Caco-2 (cell line): ENCODE measurements around the gene ATF2. TPM values are rescaled to one million over a fixed set of nuclear protein-coding genes. Genes with fewer than 3 reads are reported as not detected.

Experiments used
- BruUV-seq: library from RNA; stranded (reverse); fragments of 400-500 nt; replicated peaks from 2 replicates; lab custom pipeline; 2021; lab: Mats Ljungman, UMichigan
- CTCF ChIA-PET: fragments of 300-600 bp; sonication (Branson Sonifier 250); formaldehyde crosslinking; loops from one replicate; lab custom pipeline; 2022; ENCODE audit warnings: antibody characterized with exemption; lab: Charles Lee
- POLR2A ChIA-PET: fragments of 300-600 bp; sonication (Branson Sonifier 250); formaldehyde crosslinking; loops from one replicate; lab custom pipeline; 2022; ENCODE audit warnings: antibody characterized with exemption; lab: Charles Lee
- DNase-seq, 2 experiments: peaks; one replicate each; pipeline versions ENCODE4 v3.0.0 to v3.0.0-alpha.2; 2020 to 2022
- H3K27me3 ChIP-seq: replicated peaks from 2 replicates; pipeline ENCODE4 v1.6.0; 2011; ENCODE audit warnings: low read length; ENCODE audit not compliant: control insufficient read depth, insufficient read depth
- H3K36me3 ChIP-seq: 2 replicates; pipeline ENCODE4 v1.5.1; 2011; ENCODE audit warnings: low read length; ENCODE audit not compliant: control insufficient read depth, insufficient read depth
- H3K4me1 ChIP-seq: fragments of 250-450 bp; sonication (Bioruptor Pico); 2 replicates; pipeline ENCODE4 v1.5.1; 2020; ENCODE audit warnings: mild to moderate bottlenecking
- H3K4me3 ChIP-seq: 2 replicates; pipeline ENCODE4 v1.5.1; 2011; ENCODE audit warnings: low read depth, mild to moderate bottlenecking, control low read depth, low read length
- H3K9me3 ChIP-seq: fragments of 250-450 bp; sonication (Bioruptor Pico); 2 replicates; pipeline ENCODE4 v1.5.1; 2020; ENCODE audit warnings: mild to moderate bottlenecking, moderate library complexity
- H3K27ac Mint-ChIP-seq: one replicate; pipeline ENCODE4 v1.8.0; 2022; ENCODE audit warnings: mixed read lengths; ENCODE audit not compliant: unreplicated experiment
- H3K27me3 Mint-ChIP-seq: one replicate; pipeline ENCODE4 v1.8.0; 2022; ENCODE audit warnings: mixed read lengths; ENCODE audit not compliant: insufficient read depth, unreplicated experiment
- H3K36me3 Mint-ChIP-seq: one replicate; pipeline ENCODE4 v1.8.0; 2022; ENCODE audit warnings: mild to moderate bottlenecking, mixed read lengths; ENCODE audit not compliant: insufficient read depth, unreplicated experiment
- H3K4me1 Mint-ChIP-seq: one replicate; pipeline ENCODE4 v1.8.0; 2022; ENCODE audit warnings: low read depth, mixed read lengths; ENCODE audit not compliant: unreplicated experiment
- H3K4me3 Mint-ChIP-seq: one replicate; pipeline ENCODE4 v1.8.0; 2022; ENCODE audit warnings: mild to moderate bottlenecking, moderate library complexity, mixed read lengths; ENCODE audit not compliant: unreplicated experiment
- H3K9me3 Mint-ChIP-seq: one replicate; pipeline ENCODE4 v1.8.0; 2022; ENCODE audit warnings: mixed read lengths; ENCODE audit not compliant: unreplicated experiment
- CTCF ChIP-seq, 2 experiments: fragments of 200-600 bp in 1 of 2; IDR thresholded peaks; 1 replicate in 1 of 2; 2 replicates in 1 of 2; pipeline versions ENCODE4 v1.5.1 to v1.8.0; 2011 to 2022; ENCODE audit warnings: antibody characterized with exemption in 1 of 2, control low read depth in 1 of 2, inconsistent platforms in 1 of 2, low read depth in 1 of 2, low read length in 1 of 2, mild to moderate bottlenecking in 1 of 2, moderate library complexity in 1 of 2; ENCODE audit not compliant: insufficient read depth in 1 of 2, severe bottlenecking in 1 of 2, unreplicated experiment in 1 of 2
- intact Hi-C: fragments of 100-400 bp; cut with micrococcal nuclease; formaldehyde crosslinking; loops from one replicate; pipeline ENCODE4 v1.10.0; 2022; ENCODE audit not compliant: unreplicated experiment
- total RNA-seq: library from RNA; stranded (reverse); gene quantifications from 2 replicates; pipeline ENCODE4 v1.2.3, GENCODE V29; 2022

The ATF2 gene
- total RNA-seq, 1 experiment from 2014 or later: 47.1 TPM

GRCh38 chr2:175048275-175048674 is 119.7 kb downstream of the ATF2 start:
- POLR2A ChIA-PET: no interaction called here
- no peaks in the 10 kb centered on the region for H3K36me3 Mint-ChIP-seq
- DNase-seq: no peak

GRCh38 chr2:175039490-175039889 is 128.5 kb downstream of the ATF2 start:
- ChIA-PET POLR2A (no interaction called here), CTCF (interaction anchor here (0.6 kb wide), 1 partner anchor 253 kb away, joined by 3 read pairs; no protein-coding TSS in a partner anchor)
- DNase-seq: no peak
- peaks cover 6% of the 10 kb centered on the region; the same call in 1 of the 2 replicates for H3K4me1 ChIP-seq
- H3K27me3 ChIP-seq: no peaks in the 10 kb centered on the region
- Mint-ChIP-seq H3K27ac (no peak overlapping the region), H3K9me3 (no peaks in the 10 kb centered on the region), H3K36me3 (no peaks in the 10 kb centered on the region), H3K4me1 (peaks cover 14% of the 10 kb centered on the region), H3K27me3 (no peaks in the 10 kb centered on the region), H3K4me3 (no peak overlapping the region)
- intact Hi-C loops: loop anchor here (10.0 kb wide), 1 partner anchor 1055 kb away; the partner anchor contains the start of genes HOXD12 and HOXD13
- no peak overlapping the region for H3K4me3 ChIP-seq
- BruUV-seq: no TSS peak
- H3K36me3 ChIP-seq: no peaks in the 10 kb centered on the region
- TF ChIP-seq CTCF (IDR thresholded peaks at IDR 0.05; ENCODE audit: insufficient read depth in 1 of 2, low read depth in 1 of 2, low read length in 1 of 2, severe bottlenecking in 1 of 2, unreplicated experiment in 1 of 2): no peak
- no peaks in the 10 kb centered on the region for H3K9me3 ChIP-seq

More at GRCh38 chr2:175048275-175048674, 119.7 kb downstream of the ATF2 start:
- H3K36me3 ChIP-seq: no peaks in the 10 kb centered on the region
- no peaks in the 10 kb centered on the region for H3K27me3 ChIP-seq
- CTCF ChIA-PET: no interaction called here
- no peak for TF ChIP-seq CTCF (IDR thresholded peaks at IDR 0.05; ENCODE audit: insufficient read depth in 1 of 2, low read depth in 1 of 2, low read length in 1 of 2, severe bottlenecking in 1 of 2, unreplicated experiment in 1 of 2)
- Mint-ChIP-seq H3K27me3 (peaks cover 3% of the 10 kb centered on the region), H3K4me3 (no peak overlapping the region), H3K4me1 (no peaks in the 10 kb centered on the region), H3K27ac (no peak overlapping the region), H3K9me3 (no peaks in the 10 kb centered on the region)
- no peaks in the 10 kb centered on the region for H3K4me1 ChIP-seq
- BruUV-seq: no TSS peak
- intact Hi-C loops: no loop called here
- no peak overlapping the region for H3K4me3 ChIP-seq
- H3K9me3 ChIP-seq: no peaks in the 10 kb centered on the region

GRCh38 chr2:175039031-175039430 is 129.0 kb downstream of the ATF2 start:
- BruUV-seq: no TSS peak
- Histone ChIP-seq H3K4me3 (no peak overlapping the region), H3K36me3 (no peaks in the 10 kb centered on the region), H3K9me3 (no peaks in the 10 kb centered on the region), H3K4me1 (peaks cover 6% of the 10 kb centered on the region; the same call in 1 of the 2 replicates), H3K27me3 (no peaks in the 10 kb centered on the region)
- no peak for TF ChIP-seq CTCF (IDR thresholded peaks at IDR 0.05; ENCODE audit: insufficient read depth in 1 of 2, low read depth in 1 of 2, low read length in 1 of 2, severe bottlenecking in 1 of 2, unreplicated experiment in 1 of 2)
- H3K27me3 Mint-ChIP-seq: no peaks in the 10 kb centered on the region
- DNase-seq: no peak
- H3K36me3 Mint-ChIP-seq: no peaks in the 10 kb centered on the region
- CTCF ChIA-PET: no interaction called here
- H3K4me1 Mint-ChIP-seq: peaks cover 14% of the 10 kb centered on the region
- no peak overlapping the region for H3K27ac Mint-ChIP-seq
- H3K4me3 Mint-ChIP-seq: no peak overlapping the region
- POLR2A ChIA-PET: no interaction called here
- H3K9me3 Mint-ChIP-seq: no peaks in the 10 kb centered on the region
- intact Hi-C loops: loop anchor here (10.0 kb wide), 1 partner anchor 1056 kb away; the partner anchor contains the start of genes HOXD12 and HOXD13
